Body of pancreas (tissue), 4 donors: ENCODE data around the gene RETNLB. TPM values are rescaled to one million over a fixed set of nuclear protein-coding genes. Genes with fewer than 3 reads are reported as not detected.

ENCODE experiments used
- ATAC-seq: fragments of 150-250 bp; one replicate; pipeline ENCODE4 v1.9.1; 2016
- DNase-seq, 4 donors: peaks; one replicate each; pipeline ENCODE4 v3.0.0-alpha.2; 2019
- H3K27ac ChIP-seq, 4 donors: fragments of 200-600 bp; sonication (generic); 1 replicate in 3 of 4; 2 replicates in 1 of 4; pipeline versions ENCODE4 v1.5.1 to v1.6.1; 2016 to 2019; ENCODE audit warnings: mild to moderate bottlenecking in 1 of 4, mixed read lengths in 1 of 4, moderate library complexity in 1 of 4
- H3K27me3 ChIP-seq, 2 donors: fragments of 200-600 bp; sonication (generic); one replicate each; pipeline ENCODE4 v1.6.0; 2016; ENCODE audit warnings: mild to moderate bottlenecking in 1 of 2
- H3K36me3 ChIP-seq, 2 donors: fragments of 200-600 bp; sonication (generic); replicated peaks in 1 of 2; 2 replicates each; pipeline ENCODE4 v1.5.1; 2016; ENCODE audit warnings: low read depth in 2 of 2; ENCODE audit not compliant: insufficient read depth in 1 of 2
- H3K4me1 ChIP-seq: fragments of 200-600 bp; sonication (generic); one replicate; pipeline ENCODE4 v1.6.0; 2016
- H3K4me3 ChIP-seq, 2 donors: fragments of 200-600 bp; sonication (generic); 1 replicate in 1 of 2; 2 replicates in 1 of 2; pipeline ENCODE4 v1.5.1; 2016 to 2019
- H3K9me3 ChIP-seq, 3 donors: fragments of 200-600 bp; sonication (generic); 1 replicate in 2 of 3; 2 replicates in 1 of 3; pipeline ENCODE4 v1.5.1; 2016
- POLR2A ChIP-seq, 3 donors: fragments of 450-650 bp; IDR thresholded peaks; one replicate each; pipeline ENCODE4 v1.6.1; 2016; ENCODE audit warnings: antibody characterized with exemption in 3 of 3, mild to moderate bottlenecking in 2 of 3
- WGBS, 2 donors: methylation state at CpG; one replicate each; pipeline ENCODE4 v1.1.5; 2017; 5-methylcytosine and 5-hydroxymethylcytosine counted together
- intact Hi-C: fragments of 100-400 bp; cut with DNase I; formaldehyde crosslinking; loops from one replicate; pipeline ENCODE4 v1.15.1; 2023
- small RNA-seq: library from RNA; depleted of rRNA; stranded (forward); fragments of <200 nt; gene quantifications from one replicate; pipeline ENCODE3, GENCODE V24; 2016
- total RNA-seq, 2 donors: library from RNA; depleted of rRNA; stranded (reverse); fragments of >200 nt; gene quantifications; one replicate each; pipeline ENCODE4 v1.1.0, GENCODE V29; 2016
- TF ChIP-seq, protein P1 (sequence below), 7 experiments: fragments of 450-650 bp in 4 of 7; fragments of 200-600 bp in 3 of 7; sonication (generic) in 3 of 7; IDR thresholded peaks; one replicate each; pipeline ENCODE4 v1.5.1; 2016 to 2019; ENCODE audit warnings: antibody characterized with exemption in 7 of 7

Gene RETNLB
- total RNA-seq, 2 donors from 2014 or later = not detected

GRCh38 chr3:108713009-108713516, 44.1 kb downstream of the RETNLB start:
- Histone ChIP-seq H3K4me1 (peaks cover 2% of the 10 kb centered on the region), H3K9me3 (no peaks in the 10 kb centered on the region), H3K36me3 (no peaks in the 10 kb centered on the region), H3K27me3 (no peaks in the 10 kb centered on the region), H3K4me3 (no peak overlapping the region), H3K27ac (no peak overlapping the region)
- intact Hi-C loops = no loop called here
- 83 to 93% methylated on average over 5 of the region's 5 CpGs for WGBS, 2 donors
- TF ChIP-seq, protein P1, sequence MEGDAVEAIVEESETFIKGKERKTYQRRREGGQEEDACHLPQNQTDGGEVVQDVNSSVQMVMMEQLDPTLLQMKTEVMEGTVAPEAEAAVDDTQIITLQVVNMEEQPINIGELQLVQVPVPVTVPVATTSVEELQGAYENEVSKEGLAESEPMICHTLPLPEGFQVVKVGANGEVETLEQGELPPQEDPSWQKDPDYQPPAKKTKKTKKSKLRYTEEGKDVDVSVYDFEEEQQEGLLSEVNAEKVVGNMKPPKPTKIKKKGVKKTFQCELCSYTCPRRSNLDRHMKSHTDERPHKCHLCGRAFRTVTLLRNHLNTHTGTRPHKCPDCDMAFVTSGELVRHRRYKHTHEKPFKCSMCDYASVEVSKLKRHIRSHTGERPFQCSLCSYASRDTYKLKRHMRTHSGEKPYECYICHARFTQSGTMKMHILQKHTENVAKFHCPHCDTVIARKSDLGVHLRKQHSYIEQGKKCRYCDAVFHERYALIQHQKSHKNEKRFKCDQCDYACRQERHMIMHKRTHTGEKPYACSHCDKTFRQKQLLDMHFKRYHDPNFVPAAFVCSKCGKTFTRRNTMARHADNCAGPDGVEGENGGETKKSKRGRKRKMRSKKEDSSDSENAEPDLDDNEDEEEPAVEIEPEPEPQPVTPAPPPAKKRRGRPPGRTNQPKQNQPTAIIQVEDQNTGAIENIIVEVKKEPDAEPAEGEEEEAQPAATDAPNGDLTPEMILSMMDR (IDR thresholded peaks at IDR 0.05) = no peak
- no peak for TF ChIP-seq POLR2A (IDR thresholded peaks at IDR 0.05)
- DNase-seq (no peak), ATAC-seq (no peak)

Small RNA genes lying within 50 kb of the gene (small RNA-seq; reads per million reads assigned to genes)
- gene AC092185.1 = not detected

Other genes starting within 250 kb of the RETNLB start
- not detected for gene MYH15, start 246.8 kb downstream of the RETNLB start, total RNA-seq
- 1 to 10 TPM in 1 of 2 donors, under 1 TPM in 1; 0.33 to 3.6 TPM for gene CIP2A, start 168.0 kb downstream of the RETNLB start, total RNA-seq
- 1 to 10 TPM; 3.6 to 8.8 TPM for gene DZIP3, start 167.7 kb downstream of the RETNLB start, total RNA-seq
- gene TRAT1, start 65.4 kb upstream of the RETNLB start, total RNA-seq = not detected
- 1 to 10 TPM in 1 of 2 donors, under 1 TPM in 1; 0.99 to 4.4 TPM for gene GUCA1C, start 196.5 kb upstream of the RETNLB start, total RNA-seq